Uterus (tissue), 2 donors: ENCODE measurements around the gene CSNK1G2.

Experiments used
- POLR2A ChIP-seq, 2 donors: fragments of 450-650 bp; IDR thresholded peaks; one replicate each; pipeline ENCODE4 v1.6.1; 2016; ENCODE audit warnings: antibody characterized with exemption in 2 of 2, mild to moderate bottlenecking in 1 of 2, moderate library complexity in 1 of 2
- TF ChIP-seq, protein P1 (sequence below), 4 experiments: fragments of 200-600 bp in 2 of 4; fragments of 450-650 bp in 2 of 4; sonication (generic) in 2 of 4; IDR thresholded peaks; one replicate each; pipeline ENCODE4 v1.5.1; 2016 to 2019; ENCODE audit warnings: antibody characterized with exemption in 4 of 4, mild to moderate bottlenecking in 2 of 4, moderate library complexity in 1 of 4

DNA sequence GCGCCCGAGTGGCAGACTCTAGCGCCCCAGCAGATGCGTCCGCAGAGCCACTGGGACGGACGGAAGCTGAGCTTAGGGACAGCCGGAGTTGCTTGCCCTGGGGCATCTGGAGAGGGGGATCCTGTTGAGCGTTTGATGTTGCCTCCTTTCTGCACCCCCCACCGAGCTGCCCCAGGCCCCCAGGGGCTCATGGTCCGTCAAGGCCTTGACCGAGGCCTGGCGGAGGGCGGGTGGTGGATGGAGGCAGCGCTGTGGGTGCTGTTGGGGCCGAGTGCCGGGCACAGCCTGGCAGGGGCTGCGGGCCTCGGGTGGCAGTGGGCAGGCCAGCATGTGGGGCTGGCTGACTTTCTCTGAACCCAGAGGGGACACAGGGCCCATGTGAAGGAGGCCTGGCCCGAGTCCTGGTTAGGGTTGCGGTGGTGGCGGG, 2.7 kb downstream of the CSNK1G2 start:
- TF ChIP-seq, protein P1, sequence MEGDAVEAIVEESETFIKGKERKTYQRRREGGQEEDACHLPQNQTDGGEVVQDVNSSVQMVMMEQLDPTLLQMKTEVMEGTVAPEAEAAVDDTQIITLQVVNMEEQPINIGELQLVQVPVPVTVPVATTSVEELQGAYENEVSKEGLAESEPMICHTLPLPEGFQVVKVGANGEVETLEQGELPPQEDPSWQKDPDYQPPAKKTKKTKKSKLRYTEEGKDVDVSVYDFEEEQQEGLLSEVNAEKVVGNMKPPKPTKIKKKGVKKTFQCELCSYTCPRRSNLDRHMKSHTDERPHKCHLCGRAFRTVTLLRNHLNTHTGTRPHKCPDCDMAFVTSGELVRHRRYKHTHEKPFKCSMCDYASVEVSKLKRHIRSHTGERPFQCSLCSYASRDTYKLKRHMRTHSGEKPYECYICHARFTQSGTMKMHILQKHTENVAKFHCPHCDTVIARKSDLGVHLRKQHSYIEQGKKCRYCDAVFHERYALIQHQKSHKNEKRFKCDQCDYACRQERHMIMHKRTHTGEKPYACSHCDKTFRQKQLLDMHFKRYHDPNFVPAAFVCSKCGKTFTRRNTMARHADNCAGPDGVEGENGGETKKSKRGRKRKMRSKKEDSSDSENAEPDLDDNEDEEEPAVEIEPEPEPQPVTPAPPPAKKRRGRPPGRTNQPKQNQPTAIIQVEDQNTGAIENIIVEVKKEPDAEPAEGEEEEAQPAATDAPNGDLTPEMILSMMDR (IDR thresholded peaks at IDR 0.05) = no peak
- no peak for TF ChIP-seq POLR2A (IDR thresholded peaks at IDR 0.05)
